Anterior cingulate cortex (tissue), 58 donors: ENCODE results near the gene TMTC1.

Experiments
- DNase-seq, 58 donors: peaks; one replicate each; lab custom pipeline; 2025; lab: John Stamatoyannopoulos, UW

TMTC1 gene

GRCh38 chr12:29552324-29552927 lies 231.3 kb downstream of the TMTC1 start:
- DNase-seq: peak in 36 of 58 donors; percentile 1 to 71 (median 12)

- no peak for DNase-seq
Measured at GRCh38 chr12:29551812-29552211, 231.9 kb downstream of the TMTC1 start.

DNA sequence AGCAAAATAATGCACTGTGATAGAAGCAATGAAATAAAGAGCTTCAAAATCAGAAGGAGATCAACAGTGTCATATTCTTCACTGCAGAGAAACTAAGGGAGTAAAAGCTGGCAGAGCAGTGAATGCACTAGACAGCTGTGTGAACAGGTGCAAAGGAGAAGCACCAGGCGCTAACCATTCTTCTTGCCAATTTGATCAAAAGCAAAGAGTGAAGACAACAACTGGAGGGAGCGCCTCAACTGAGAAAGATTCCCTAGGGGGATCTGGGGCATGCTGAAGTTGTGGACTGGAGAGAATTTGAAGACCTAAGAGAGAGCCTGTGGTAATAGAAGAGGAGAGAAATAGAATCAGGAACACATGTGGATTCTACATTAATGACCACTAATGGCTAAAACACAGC lies 235.9 kb downstream of the TMTC1 start:
- no peak for DNase-seq

DNA sequence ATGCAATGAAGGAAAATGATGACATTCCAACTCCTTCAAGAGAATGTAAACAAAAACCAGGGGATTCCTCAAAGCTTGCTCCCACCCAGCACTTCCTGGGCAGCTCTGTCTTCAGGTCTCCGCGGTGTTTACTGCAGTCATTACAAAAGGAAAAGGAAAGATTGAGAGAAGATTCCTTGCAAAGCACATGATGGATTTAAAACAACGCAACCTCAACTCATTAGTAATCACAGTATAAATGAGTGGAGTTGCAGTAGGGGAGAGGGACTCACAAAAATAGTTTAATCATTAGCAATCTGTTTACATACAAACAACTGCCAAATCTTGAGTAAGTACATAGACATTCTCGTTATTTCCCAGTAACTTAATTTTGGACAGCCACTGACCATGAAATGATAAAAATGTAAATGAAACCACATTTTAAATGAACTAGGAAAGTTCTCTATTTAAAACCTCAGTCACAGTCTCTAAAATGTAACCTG lies 236.6 kb downstream of the TMTC1 start:
- DNase-seq: no peak

GRCh38 chr12:29546000-29546399 lies 237.7 kb downstream of the TMTC1 start:
- no peak for DNase-seq

DNA sequence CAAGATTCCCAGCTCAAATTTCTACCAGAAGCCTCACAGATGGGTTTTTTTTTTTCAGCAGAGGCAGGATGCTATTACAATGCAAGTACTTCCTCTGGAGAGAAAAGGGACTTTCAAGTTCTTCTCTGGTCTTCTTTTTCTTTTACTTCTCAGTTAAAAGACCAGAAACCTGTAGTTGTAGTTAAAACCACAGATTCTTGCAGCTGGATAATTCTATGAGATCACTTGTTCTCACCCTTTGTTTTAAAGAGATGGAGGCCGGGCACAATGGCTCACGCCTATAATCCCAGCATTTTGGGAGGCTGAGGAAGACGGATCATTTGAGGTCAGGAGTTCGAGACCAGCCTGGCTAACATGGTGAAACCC lies 238.7 kb downstream of the TMTC1 start:
- DNase-seq: no peak

DNA sequence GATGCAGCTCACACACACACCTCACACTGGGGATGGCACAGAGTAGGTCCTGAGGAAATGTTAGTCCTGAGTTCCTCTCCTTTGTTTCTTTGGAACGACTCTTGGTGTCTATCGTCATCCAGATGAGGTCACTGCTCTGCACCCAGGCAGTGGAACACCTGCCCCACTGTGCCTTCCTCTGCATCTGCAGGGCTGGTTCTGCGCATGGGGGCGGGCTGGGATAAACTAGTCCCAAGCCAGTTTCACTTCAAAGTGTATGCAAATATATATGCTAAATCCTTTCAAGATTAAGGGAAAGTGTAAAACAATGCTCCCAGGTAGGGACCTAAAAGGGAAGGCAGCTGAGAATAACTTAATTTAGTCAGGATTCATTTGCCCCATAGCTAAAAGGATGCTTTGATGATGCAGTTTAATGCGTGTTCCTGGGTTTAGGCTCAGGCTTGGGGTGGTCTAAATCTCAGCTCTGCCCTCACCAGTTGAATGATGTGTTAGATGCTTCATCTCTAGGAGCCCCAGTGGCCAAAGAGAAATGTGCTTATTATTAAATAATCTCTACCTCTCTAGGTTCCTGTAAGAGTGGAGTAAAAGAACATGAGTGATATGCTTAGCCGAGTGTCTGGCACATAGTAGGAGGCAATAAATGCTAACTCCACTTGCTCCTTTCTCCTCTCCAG lies 239.2 kb downstream of the TMTC1 start:
- no peak for DNase-seq

DNA sequence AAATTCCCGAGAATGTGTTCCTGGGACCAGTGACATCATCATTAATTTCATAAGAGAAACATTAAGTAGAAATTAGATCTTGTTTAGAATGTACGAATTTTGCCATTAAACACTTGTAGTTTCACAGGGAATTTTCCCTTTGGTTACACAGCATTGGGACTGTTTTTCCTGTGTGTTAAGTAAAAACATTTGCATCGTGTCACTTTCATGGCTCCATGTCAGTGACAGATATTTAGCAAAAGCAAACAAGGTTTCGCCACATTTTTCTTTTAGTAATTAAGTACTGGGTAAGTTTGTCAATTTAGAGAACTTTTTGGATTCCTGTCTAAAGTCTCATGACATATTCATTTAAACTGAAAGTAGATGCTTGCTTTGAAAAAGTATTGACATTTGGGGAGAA lies 240.7 kb downstream of the TMTC1 start:
- no peak for DNase-seq

- no peak for DNase-seq
Measured at GRCh38 chr12:29537298-29537697, 246.4 kb downstream of the TMTC1 start.

DNA sequence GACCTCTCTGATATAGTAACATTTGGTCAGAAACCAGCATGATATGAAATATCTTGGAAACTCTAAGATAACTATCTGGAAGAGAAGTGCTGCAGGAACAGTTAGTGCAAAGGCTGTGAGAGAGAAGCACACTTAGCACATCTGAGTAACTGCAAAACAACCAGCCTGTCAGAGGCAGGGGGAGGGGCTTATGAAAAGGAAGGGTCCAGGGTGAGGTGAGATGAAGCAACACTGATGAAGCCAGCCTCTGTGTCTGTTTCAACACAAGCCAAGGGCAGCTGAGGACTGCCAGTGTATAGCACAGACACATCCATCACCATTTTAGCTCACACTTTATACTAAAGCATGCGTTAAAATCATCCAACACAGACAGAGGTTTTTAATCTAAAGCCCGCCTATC lies 248.8 kb downstream of the TMTC1 start:
- no peak for DNase-seq

DNA sequence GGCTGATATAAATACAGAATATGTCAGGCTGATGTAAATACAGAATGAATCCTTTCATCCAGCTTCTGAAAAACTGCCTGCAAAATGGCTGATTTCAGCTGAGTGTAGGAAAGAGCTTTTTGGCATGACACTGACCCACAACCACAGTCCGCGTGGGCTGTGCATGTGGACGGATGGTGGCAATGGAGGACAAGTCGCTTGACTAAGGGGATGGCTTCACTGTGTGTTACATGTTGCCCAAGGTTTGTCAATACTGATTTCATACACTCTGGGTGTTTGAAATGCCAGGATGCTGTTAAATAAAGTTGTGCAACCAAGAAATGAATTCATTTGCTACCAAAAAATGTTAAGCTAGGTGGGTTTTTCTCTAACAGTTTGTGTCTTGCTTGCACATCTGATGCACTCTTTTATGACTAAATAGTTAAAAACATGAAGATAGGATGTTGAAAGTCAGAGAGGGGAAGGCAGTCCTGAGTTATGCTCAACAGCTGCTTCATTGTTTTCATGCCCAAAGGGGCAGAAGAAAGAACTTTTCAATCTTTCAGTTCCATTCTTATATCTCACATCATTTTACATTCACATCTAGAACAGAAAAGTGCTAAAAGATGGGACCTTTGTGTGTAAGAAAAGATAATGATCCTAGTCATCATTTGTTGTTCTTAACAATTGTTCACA lies 249.8 kb downstream of the TMTC1 start:
- no peak for DNase-seq

- no peak for DNase-seq
Measured at GRCh38 chr12:29531471-29531870, 252.3 kb downstream of the TMTC1 start.

DNA sequence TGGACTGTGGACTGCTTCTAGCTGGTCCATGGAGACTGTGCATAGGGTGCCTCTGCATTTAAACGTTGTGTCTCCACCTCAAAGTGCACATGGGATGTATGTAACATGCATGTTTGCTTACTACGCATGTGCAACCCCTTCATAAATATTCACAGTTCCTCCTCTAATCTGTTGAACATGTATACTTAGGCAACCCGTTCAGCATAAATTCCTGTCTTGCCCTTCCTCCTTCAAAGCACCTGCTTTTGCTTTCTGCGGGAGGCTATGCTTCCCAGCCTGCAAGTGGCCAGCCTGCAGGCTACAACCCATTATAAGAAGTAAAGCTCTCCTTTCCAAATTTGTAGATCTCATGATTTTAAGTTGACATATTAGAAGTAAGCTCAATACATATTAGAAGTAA lies 253.3 kb downstream of the TMTC1 start:
- no peak for DNase-seq

DNA sequence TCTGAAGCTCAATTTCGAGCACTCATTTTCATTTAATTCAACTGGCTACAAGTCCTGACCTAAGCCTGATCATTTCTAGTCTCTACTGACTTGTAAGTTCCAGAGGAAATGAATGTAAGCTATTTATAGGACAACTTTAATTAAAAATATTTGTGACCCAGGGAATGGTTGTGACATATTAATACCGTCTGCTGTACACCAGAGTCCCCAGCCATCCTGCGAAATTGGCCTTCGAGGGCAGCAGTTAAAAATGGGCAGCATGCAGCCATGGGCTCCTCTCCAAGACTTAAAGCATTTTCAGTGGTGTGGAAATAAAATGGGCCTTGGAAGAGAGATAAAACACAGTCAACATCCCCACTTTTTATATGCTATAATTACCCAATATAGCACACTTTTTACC lies 255.6 kb downstream of the TMTC1 start:
- no peak for DNase-seq

DNA sequence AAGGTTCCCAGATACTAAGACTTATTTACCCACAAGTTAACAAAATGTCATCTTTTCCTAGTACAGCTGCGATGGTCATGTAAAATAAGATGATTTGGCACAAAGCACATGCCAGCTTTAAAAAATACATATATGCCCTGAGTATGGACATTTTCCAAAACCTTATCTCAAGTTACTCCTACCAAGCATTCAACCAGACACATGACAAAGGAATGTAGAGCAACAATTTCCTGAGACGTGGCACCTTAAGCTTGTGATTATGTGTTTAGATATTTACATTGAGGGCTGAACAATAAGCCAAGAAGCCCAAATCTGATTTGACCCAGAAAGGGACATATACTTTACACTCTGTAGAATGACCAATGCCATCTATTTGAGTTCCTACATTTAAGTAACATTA lies 261.8 kb downstream of the TMTC1 start:
- DNase-seq: no peak

DNA sequence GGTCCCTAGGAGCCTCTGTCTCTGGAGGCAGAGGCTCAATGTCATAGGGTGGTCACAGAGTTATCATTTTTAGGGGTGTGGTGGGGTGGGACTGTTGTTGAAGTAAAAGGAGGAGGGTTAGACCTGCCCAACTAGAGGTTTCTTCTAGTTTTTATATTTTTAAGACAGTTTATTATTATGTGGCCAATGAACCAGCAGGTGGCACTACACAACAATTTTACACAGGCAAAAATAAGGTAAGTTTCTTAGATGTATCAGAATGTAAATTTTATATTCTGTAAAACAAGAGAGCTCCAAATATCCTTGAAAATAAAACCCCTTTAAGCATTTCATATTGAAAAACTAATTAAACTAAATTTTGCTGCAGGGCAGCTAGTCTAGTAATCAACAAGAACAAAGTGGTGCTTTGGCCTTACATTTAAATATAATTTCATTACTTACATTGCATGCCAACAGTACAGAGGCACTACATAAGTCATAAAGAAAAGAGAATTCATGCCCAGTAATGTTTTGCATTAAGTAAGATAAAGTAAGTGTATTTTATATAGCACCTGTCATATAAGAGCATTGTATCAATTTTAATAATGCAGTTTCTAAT lies 264.1 kb downstream of the TMTC1 start:
- DNase-seq: peak in 4 of 58 donors; percentile 2 to 22 (median 3)

- no peak for DNase-seq
Measured at GRCh38 chr12:29518407-29518806, 265.3 kb downstream of the TMTC1 start.

DNA sequence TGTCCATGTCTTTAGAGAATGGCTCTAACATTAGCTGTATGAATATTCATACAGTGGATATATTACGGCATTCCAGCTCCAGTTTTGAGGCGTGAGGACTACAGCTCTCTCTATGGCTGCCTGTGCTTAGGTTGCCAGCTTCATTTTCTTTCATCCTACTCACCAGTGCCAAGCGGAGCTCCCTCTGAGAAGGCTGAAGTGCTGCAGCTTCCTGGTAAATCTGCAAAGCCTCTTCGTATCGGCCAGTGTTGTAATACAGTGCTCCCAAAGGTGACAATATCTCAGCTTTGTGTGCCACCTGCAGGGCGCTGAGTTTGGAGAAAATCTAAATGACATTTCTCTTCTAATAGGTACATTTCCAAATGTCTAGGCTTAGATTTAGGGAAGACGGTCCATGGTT lies 266.5 kb downstream of the TMTC1 start:
- DNase-seq: peak in 21 of 58 donors; percentile 4 to 40 (median 12)

GRCh38 chr12:29516431-29516875 lies 267.3 kb downstream of the TMTC1 start:
- peak in 1 of 58 donors; percentile 9 for DNase-seq

- no peak for DNase-seq
Measured at GRCh38 chr12:29510591-29511185, 273.1 kb downstream of the TMTC1 start.

GRCh38 chr12:29509503-29509902 lies 274.2 kb downstream of the TMTC1 start:
- DNase-seq: no peak
